Measurements from ENCODE around the gene HCAR1.

DNA sequence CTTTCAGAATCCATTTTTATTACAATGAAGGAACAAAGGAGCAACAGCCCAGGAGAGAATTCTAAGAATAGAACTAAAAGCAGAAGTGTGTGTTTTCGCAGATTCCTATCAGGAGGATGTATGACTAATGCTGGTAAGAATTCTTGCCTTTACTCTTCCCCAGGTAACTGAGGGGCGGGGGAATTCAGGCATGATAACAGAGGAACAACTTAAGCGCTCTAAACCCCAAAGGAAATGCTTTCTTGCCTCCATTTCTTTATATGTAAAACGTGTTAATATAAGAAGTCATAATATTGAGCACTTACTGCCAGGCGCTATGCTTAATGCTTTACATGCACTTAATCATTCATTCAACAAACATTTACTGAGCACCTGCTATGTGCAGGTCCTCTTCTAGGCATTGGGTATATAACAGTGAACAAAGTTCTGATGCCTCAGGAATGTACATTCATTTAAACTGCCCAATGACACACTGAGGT, 4.5 kb downstream of the HCAR1 start:
- TF ChIP-seq, protein P1, sequence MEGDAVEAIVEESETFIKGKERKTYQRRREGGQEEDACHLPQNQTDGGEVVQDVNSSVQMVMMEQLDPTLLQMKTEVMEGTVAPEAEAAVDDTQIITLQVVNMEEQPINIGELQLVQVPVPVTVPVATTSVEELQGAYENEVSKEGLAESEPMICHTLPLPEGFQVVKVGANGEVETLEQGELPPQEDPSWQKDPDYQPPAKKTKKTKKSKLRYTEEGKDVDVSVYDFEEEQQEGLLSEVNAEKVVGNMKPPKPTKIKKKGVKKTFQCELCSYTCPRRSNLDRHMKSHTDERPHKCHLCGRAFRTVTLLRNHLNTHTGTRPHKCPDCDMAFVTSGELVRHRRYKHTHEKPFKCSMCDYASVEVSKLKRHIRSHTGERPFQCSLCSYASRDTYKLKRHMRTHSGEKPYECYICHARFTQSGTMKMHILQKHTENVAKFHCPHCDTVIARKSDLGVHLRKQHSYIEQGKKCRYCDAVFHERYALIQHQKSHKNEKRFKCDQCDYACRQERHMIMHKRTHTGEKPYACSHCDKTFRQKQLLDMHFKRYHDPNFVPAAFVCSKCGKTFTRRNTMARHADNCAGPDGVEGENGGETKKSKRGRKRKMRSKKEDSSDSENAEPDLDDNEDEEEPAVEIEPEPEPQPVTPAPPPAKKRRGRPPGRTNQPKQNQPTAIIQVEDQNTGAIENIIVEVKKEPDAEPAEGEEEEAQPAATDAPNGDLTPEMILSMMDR (IDR thresholded peaks at IDR 0.05), result no peak
- TF ChIP-seq POLR2A (IDR thresholded peaks at IDR 0.05), result no peak
